ENCODE results near the gene BCL2L13.
"Not testable (repeated sequence)": the region's sequence is repeated elsewhere in the genome, so short reads cannot be mapped to it uniquely, and the experiment has no call there.

The BCL2L13 gene

GRCh38 chr22:17729561-17729960, 91.0 kb downstream of the BCL2L13 start:
- DNase-seq, result no peak

- DNase-seq, result no peak
Observed at GRCh38 chr22:17732251-17732854, 93.8 kb downstream of the BCL2L13 start.

DNA sequence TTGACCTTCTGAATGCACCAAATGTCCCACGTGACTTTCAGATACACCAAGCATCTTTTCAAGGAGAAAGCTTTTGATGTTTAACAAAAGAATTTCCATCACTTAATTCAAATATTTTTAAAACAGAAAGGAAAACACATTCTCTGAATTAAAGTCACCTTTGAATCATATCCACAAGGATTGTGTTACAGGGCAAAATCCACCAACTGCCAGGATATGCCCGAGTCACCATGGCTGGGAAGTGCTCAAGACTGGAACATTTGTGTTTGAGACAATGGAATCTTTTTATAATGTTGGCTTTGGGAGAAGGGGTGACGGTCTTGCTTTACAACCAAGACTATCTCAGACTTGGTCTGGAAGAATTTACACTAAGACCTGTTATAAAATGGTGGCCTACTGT, 94.9 kb downstream of the BCL2L13 start:
- DNase-seq, result no peak

GRCh38 chr22:17734187-17734586, 95.6 kb downstream of the BCL2L13 start:
- no peak for DNase-seq

DNA sequence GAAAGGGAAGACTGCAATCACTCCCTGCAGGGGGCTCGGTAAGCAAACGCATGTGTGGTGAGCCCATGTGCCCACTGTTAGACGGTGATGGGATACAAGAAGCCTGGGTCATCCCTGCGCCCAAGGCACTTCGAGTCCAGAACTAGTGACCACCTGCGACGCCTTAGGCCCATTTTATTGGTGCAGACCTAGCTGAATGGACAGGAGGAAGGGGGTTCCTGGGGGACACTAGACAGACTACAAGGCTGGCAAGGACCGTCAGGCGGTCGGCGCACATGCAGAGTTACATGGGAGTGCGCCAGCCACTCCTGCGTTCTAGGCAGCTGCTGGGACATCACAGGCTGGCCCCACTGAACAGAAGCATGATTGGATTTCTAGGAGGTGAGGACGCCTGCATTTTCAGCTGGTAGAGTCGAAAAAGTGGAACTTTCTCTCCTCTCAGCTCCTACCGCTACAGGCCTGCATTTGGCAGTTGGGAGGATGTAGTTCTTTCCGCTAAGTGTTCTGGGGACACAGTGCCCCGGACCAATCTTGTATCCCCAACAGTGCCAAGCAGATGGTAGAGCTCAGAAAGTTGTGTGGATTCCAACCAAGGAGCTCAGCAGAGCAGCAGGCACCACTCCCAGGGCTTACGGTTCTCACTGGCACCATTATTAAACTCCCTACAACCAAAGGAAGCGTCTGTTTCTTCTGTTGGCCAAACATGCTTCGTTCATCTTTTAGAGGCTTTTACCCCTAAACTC, 100.0 kb downstream of the BCL2L13 start:
- DNase-seq, result no peak

DNA sequence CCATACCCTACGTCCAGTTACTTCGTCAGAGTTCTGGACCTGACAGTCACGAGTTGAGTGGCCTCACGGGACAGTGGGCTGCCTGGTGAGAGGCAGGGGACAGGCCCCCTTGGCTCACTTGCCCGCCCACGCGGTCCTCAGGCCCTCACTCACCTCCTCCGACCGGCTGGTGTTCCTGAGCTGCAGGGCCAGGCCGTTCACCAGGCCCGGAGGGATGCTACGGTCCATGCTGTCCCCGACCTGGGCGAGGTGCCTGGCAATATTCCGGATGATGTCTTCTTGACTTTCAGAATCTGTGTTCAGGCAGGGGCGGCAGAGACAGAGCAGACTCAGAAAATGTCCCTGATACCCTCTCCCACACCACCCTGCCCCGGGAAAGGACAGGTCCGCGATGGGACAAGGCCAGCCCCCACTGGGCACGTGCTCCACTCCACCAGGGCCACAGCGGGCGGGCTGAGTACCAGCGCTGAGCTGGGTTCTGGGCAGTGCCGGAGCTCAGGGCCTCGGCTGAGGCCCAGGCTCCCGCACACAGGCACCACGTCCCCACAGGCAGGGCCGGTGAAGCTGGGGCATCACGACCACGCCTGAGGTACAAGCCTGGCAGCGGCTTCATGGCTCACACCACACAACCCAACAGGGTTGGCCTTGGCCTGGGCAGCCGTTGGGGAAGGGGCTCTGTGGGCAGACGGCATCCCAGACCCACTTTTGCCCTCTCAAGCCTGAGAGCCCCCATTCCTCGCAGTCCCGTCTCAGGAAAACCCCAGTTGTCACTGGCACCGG, 100.8 kb downstream of the BCL2L13 start:
- DNase-seq, result no peak

DNA sequence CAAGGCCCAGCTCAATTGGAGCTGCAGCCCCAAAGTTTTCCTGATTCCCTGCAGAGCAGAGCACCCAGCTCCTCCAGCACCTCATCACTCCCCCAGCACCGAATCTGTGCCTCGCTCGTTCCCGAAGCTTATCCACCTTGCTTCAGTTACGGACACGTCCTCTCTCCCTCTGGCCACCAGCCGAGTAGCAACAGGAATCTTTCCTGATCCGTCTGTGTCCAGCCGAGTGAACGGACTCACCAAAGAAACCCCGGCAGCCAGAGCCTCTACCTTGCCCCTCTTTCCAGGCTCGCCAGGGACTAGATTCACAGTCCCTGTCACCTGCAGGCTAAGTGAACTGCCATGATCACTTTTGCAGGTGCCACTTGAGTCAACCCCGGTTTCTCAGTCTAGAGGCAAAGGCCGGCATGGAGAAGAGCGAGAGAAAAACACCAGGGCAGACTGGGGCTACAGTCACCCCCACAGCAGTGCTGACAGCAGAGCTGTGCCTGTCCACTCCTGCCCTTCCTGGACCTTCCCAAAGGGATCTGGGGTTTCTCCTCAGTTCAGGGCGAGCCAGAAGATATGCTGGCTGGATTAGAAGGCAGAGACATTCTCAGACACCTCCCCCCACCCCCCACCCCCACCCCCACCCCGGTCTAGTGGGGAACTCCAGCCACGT, 103.4 kb downstream of the BCL2L13 start:
- no peak for DNase-seq

- DNase-seq, result no peak
Observed at GRCh38 chr22:17742527-17742902, 104.0 kb downstream of the BCL2L13 start.

- DNase-seq, result no peak
Observed at GRCh38 chr22:17743661-17744411, 105.3 kb downstream of the BCL2L13 start.

GRCh38 chr22:17744430-17744829, 105.9 kb downstream of the BCL2L13 start:
- DNase-seq, result peak; percentile 39

- no peak for DNase-seq
Observed at GRCh38 chr22:17746916-17747315, 108.4 kb downstream of the BCL2L13 start.

GRCh38 chr22:17748555-17749353, 110.2 kb downstream of the BCL2L13 start:
- no peak for DNase-seq

DNA sequence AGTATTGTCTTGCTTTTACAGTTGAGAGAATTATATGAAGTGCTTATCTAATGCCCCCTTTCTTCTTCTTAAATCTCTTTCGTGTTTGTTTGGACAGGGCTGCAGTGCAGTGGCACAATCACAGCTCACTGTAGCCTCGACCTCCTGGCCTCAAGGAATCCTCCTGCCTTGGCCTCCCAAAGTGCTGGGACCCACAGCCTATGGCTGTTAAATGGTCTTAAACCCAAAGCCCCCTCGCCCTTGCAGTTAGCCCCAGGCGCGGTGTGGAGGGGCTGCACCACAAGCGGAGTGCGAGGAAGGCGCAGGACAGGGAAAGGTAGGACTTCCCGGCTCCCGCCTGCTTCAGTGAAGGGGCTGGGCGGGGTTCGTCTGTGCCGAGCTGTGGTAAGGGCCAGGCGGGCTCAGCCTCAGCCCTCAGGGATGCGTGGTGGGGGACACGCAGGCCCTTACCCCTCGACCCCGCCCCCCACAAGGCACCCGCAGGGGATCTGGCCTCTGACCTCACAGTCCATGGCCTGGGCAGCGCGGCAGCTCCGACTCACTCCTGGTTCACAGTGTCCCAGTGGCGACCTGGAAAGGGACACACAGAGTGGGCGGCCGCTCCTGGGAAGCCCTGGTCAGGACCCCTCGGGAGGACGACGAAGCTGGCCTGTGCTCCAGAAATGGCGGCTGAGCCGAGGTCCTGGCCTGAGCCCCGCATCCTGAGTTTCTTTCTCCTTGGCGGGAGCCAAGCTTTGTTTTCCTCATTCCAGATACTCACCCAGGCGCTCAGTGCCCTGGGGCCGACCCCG, 111.2 kb downstream of the BCL2L13 start:
- DNase-seq, result no peak

- no peak for DNase-seq
Observed at GRCh38 chr22:17751596-17751995, 113.0 kb downstream of the BCL2L13 start.

DNA sequence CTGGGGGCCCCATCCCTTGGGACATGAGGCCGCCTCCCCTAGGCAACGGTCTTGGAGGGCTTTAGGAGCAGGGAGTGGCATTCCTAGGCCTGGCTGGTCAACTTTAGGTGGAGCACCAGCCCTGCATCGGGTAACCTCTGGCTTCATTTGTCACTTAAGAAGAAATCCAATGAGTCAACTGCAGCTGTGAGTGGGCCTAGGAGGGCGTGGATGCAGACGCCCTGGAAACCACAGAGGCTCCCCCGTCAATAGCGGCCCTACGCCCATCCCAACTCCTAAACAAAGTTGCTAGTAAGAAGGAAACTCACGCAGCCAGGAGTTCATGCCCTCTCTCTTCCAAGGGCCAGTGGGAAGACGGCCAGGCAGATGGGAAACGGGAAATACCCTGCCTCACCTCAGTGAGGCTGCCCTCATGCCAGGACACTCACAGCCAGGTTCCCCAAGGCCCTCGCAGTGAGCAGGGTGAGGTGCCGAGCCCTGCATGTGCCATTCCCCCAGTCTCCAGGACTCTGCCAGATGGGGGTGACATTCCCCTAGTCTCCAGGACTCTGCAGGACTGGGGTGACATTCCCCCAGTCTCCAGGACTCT, 114.9 kb downstream of the BCL2L13 start:
- DNase-seq, result no peak

DNA sequence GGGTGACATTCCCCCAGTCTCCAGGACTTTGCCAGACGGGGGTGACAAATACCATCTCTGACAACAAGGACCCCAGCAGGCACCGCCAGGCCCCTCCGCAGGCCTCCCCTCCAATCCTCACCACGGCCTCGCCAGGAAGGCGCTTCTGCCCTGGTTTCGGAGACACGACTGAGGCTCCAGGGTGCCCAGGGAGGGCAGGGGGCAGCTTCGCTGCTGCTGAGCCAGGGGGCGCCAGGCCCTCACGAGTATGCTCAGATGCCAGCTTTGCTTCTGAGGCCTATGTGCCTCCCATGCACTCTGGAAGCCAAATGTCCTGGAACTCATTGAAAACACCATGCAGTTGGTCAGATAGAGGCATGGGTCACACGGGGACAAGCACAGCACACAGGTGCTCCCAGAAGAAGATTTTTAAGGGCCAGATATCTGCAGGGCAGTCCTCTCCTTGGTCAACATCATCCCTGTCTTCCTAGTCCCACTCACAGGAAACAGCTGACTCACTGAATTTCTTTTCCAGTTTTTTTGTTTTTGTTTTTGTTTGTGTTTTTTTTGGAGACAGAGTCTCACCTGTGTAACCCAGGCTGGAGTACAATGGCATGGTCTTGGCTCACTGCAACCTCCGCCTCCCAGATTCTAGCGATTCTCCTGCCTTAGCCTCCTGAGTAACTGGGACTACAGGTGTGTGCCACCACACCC, 115.8 kb downstream of the BCL2L13 start:
- no peak for DNase-seq

DNA sequence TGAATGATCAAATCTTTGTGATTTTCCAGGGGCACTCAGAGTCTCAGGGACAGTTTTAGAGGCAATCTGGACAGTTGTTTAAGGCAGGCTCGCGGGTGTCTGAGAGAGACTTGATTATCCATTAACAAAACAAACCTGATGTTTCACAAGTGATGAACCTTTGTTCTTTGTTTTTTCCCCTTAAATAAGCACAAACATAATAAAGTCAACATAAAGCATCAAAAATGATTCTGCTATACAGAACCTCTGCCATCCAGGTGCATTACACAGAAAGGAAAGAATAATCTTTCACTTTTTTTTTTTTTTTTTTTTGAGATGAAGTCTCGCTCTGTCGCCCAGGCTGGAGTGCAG, 122.6 kb downstream of the BCL2L13 start:
- no peak for DNase-seq

DNA sequence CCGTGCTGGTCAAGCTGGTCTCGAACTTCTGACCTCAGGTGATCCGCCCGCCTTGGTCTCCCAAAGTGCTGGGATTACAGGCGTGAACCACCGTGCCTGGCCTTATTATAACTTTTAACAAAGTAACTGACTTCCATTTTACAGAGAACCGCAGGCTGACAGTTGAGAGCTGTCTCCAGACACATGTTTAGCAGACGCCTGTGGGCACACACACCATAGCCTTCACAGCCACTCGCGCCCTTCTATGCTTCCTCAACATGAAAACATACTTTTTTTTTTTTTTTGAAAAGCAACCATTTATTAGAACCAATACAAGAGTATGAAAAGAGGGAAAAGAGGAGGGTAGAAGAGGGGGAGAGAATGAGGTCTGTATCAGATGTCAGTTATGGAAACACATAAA, 124.9 kb downstream of the BCL2L13 start:
- DNase-seq, result not testable (repeated sequence)

DNA sequence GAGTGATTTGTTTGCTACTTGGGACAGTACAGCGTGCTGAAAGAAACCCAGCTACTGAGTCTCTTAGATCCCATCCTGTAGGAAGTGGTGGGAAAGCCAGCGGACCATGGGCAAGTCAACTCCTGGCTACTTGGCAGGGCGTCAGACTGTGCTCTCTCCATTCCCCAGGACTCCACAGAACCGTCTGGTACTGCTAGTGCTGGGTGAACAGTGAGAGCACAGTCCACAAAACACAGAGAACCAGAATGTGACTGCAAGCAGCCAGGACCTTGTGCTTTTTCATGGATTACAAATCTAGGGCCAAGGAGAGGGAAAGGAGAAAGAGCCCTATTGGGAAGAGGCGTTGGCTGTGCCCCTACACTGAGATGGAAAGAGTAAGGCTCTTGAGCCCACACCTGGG, 125.5 kb downstream of the BCL2L13 start:
- DNase-seq, result no peak

DNA sequence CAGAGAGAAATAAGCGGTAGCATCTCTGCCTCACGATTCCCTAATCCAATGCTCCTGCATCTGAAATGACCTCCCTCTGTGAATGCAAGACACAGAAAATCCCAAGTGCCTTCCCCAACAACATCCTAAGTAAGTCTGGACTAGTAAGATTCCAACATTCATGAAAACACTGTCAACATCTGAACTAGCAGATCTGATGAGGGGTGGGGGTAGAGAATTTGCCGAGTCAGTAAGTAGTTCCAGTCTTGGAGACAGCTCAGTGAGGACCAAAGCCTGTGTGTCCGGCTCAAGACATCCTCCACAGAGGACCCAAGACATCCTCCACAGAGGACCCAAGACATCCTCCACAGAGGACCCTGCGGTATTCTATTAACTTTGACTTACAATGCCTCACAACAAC, 126.3 kb downstream of the BCL2L13 start:
- DNase-seq, result not testable (repeated sequence)

Data from NCI-H524 treated with DMSO at 0.1 percent for 48 hours (cell line).